Mucosa of descending colon (tissue), 3 donors: ENCODE results near the gene PTK7. TPM values are rescaled to one million over a fixed set of nuclear protein-coding genes. Genes with fewer than 3 reads are reported as not detected.

Source experiments
- ATAC-seq: fragments of 200-7000 bp; cut with Tn5 transposase; one replicate; pipeline ENCODE4 v1.9.1; 2020; ENCODE audit warnings: mild to moderate bottlenecking, moderate library complexity
- DNase-seq, 3 donors: peaks; one replicate each; pipeline ENCODE4 v3.0.0-alpha.2; 2020
- H3K36me3 ChIP-seq: fragments of 200-600 bp; one replicate; pipeline ENCODE4 v1.8.0; 2021; ENCODE audit warnings: low read depth, mild to moderate bottlenecking
- H3K4me1 ChIP-seq: fragments of 200-600 bp; one replicate; pipeline ENCODE4 v1.8.0; 2021; ENCODE audit warnings: low read depth, mild to moderate bottlenecking
- H3K4me3 ChIP-seq: fragments of 200-600 bp; one replicate; pipeline ENCODE4 v1.8.0; 2021; ENCODE audit warnings: mild to moderate bottlenecking
- H3K9me3 ChIP-seq: fragments of 200-600 bp; one replicate; pipeline ENCODE4 v1.8.0; 2021; ENCODE audit warnings: mild to moderate bottlenecking
- CTCF ChIP-seq: fragments of 200-600 bp; IDR thresholded peaks from one replicate; pipeline ENCODE4 v1.8.0; 2022; ENCODE audit warnings: antibody characterized with exemption, mild to moderate bottlenecking
- intact Hi-C, 2 donors: fragments of 100-400 bp; cut with DNase I in 1 of 2; cut with micrococcal nuclease in 1 of 2; formaldehyde crosslinking; loops; one replicate each; pipeline versions ENCODE4 v1.11.0 to v1.11.1; 2022; cut with DNase I, micrococcal nuclease
- total RNA-seq, 3 donors: library from RNA; stranded (reverse); fragmentation: NEBNext Ultra II Directional in 2 of 3; extraction: Animal tissue kit (Norgen Biotek cat#: 25700) in 2 of 3; gene quantifications; one replicate each; pipeline versions ENCODE4 v1.2.1 to v1.2.4, GENCODE V29; 2021 to 2023
- donor health status: DM: no; HTN: no; CAD: no; lungs with moderate emphysema.
- donor health status: DM: no; HTN: no; CAD: no.
- donor health status: DM: no; HTN: yes; CAD: no.

The PTK7 gene
- total RNA-seq, 3 donors from 2014 or later: 8.3 to 12.9 (median 9.4) TPM

GRCh38 chr6:43149265-43149664 lies 73.2 kb downstream of the PTK7 start:
- ATAC-seq: no peak
- no peak overlapping the region for H3K4me3 ChIP-seq
- H3K9me3 ChIP-seq: no peaks in the 10 kb centered on the region
- peaks cover 14% of the 10 kb centered on the region for H3K4me1 ChIP-seq
- no peak for TF ChIP-seq CTCF
- no peak for DNase-seq
- no peaks in the 10 kb centered on the region for H3K36me3 ChIP-seq
- intact Hi-C loops: loop anchor here (5.0 to 10.0 kb wide), 2 partner anchors 242 to 244 kb away; no protein-coding TSS in a partner anchor

DNA sequence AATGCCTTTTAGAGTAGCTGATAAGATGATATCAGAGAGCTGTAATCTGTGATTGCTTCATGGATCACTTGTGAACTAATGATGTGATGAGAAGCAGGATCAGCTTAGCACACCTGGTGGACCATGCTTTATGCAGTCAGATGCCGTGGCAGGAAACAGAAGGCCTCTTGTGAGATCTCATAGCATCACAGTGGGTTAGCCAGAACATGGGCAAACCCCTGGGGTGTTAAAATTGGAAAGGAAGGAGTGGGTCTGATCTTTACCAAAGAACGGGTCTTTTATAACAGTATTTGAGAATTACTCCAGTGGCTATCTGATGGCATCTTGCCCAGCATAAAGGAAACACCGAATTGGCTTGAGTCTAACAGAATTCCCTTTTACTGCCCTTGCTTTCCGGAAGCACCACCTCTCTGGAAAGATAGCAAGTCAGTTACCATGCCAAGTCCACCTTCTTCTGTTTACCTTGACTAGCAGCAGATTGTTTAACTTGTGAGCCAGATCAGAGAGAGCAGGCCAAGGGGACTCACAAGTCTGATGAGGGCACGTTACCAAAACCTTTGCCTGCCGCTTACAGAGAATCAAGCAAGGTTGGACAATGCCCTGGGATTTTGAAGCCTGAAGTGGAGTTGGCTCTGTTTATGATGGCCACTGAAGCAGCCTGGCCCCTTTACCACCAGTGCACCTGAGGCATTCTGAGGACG lies 74.1 kb downstream of the PTK7 start:
- intact Hi-C loops: no loop called here
- no peaks in the 10 kb centered on the region for H3K36me3 ChIP-seq
- H3K4me1 ChIP-seq: peaks cover 14% of the 10 kb centered on the region
- no peaks in the 10 kb centered on the region for H3K9me3 ChIP-seq
- DNase-seq (peak in 1 of 3 donors; percentile 56), ATAC-seq (peak; percentile 94)
- TF ChIP-seq CTCF: no peak
- no peak overlapping the region for H3K4me3 ChIP-seq

- H3K4me1 ChIP-seq: no peaks in the 10 kb centered on the region
- DNase-seq: no peak
- H3K4me3 ChIP-seq: no peak overlapping the region
- ATAC-seq: no peak
- intact Hi-C loops: no loop called here
- H3K36me3 ChIP-seq: no peaks in the 10 kb centered on the region
- TF ChIP-seq CTCF: no peak
- no peaks in the 10 kb centered on the region for H3K9me3 ChIP-seq
These were observed 83.5 kb downstream of the PTK7 start for GRCh38 chr6:43159599-43159998.

GRCh38 chr6:43163899-43164298 lies 87.8 kb downstream of the PTK7 start:
- Histone ChIP-seq H3K4me1 (no peaks in the 10 kb centered on the region), H3K4me3 (no peak overlapping the region), H3K36me3 (no peaks in the 10 kb centered on the region), H3K9me3 (no peaks in the 10 kb centered on the region)
- no peak for TF ChIP-seq CTCF
- ATAC-seq (no peak), DNase-seq (no peak)
- intact Hi-C loops: no loop called here

DNA sequence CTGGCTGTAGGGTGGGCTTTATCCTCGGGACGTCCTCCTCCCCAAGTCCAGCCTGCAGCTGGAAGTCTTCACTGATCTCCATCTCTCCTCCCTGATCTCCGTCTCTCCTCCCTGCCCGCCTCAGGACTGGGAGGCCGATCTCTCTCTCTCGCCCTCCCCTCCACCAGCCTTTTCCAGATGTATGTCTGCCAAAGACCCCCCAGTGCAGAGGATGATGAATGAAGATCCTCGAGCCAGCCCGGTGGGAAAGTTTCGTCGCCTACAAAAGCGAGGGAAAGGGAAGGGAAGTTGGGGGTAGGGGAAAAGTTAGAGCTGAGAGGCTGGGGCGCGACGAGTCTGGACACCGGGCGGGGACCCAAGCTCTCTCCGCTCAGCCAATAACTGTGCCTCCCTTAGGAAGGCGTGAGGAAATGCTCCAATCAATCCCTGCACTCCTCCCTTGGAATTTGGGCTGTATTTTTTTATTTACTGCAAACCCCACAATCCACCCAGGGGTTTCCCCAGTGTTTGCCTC lies 94.4 kb downstream of the PTK7 start:
- H3K4me1 ChIP-seq: peaks cover 30% of the 10 kb centered on the region
- no peaks in the 10 kb centered on the region for H3K36me3 ChIP-seq
- H3K9me3 ChIP-seq: no peaks in the 10 kb centered on the region
- ATAC-seq (peak; percentile 48), DNase-seq (peak; percentile 79 to 83 (median 80))
- peak overlapping the region; percentile 100 for H3K4me3 ChIP-seq
- no peak for TF ChIP-seq CTCF
- intact Hi-C loops: no loop called here
